OCI-LY3 (cell line): ENCODE data around the gene IL17RB.

Experiments
- H2AFZ ChIP-seq: fragments of 200-600, 300-600 bp; shearing (Covaris generic); 2 replicates; pipeline ENCODE4 v1.6.0; 2014; ENCODE audit warnings: antibody characterized with exemption, low read depth, low read length
- H3K27ac ChIP-seq: fragments of 200-600, 300-600 bp; sonication (generic); 2 replicates; pipeline ENCODE4 v1.5.1; 2014; ENCODE audit warnings: mild to moderate bottlenecking, low read length, moderate library complexity, mixed read lengths
- H3K27me3 ChIP-seq: fragments of 200-600, 300-600 bp; sonication (generic); 2 replicates; pipeline ENCODE4 v1.6.1; 2014; ENCODE audit warnings: low read depth, low read length, mixed read lengths
- H3K36me3 ChIP-seq: fragments of 200-600, 300-600 bp; sonication (generic); replicated peaks from 2 replicates; pipeline ENCODE3; 2014; ENCODE audit warnings: low read depth, low read length, mixed read lengths
- H3K4me1 ChIP-seq: fragments of 300-600, 200-600 bp; sonication (generic); 2 replicates; pipeline ENCODE4 v1.6.1; 2014; ENCODE audit warnings: low read length, mixed read lengths
- H3K4me2 ChIP-seq: fragments of 200-600, 300-600 bp; sonication (generic); 2 replicates; pipeline ENCODE4 v1.6.1; 2014; ENCODE audit warnings: low read length, mixed read lengths
- H3K4me3 ChIP-seq: fragments of 300-600, 200-600 bp; sonication (generic); 2 replicates; pipeline ENCODE4 v1.5.1; 2014; ENCODE audit warnings: antibody characterized with exemption, mild to moderate bottlenecking, low read length, moderate library complexity
- H3K79me2 ChIP-seq: fragments of 300-600, 200-600 bp; shearing (Covaris generic); 2 replicates; pipeline ENCODE4 v1.6.1; 2014; ENCODE audit warnings: mild to moderate bottlenecking, low read length, mixed read lengths
- H3K9ac ChIP-seq: fragments of 300-600, 200-600 bp; shearing (Covaris generic); 2 replicates; pipeline ENCODE4 v1.6.0; 2014; ENCODE audit warnings: mild to moderate bottlenecking, low read length, moderate library complexity
- H3K9me3 ChIP-seq: fragments of 200-600, 300-600 bp; shearing (Covaris generic); 2 replicates; pipeline ENCODE4 v1.6.1; 2014; ENCODE audit warnings: low read length, mixed read lengths; ENCODE audit not compliant: insufficient read depth
- H4K20me1 ChIP-seq: fragments of 200-600, 300-600 bp; sonication (generic); 2 replicates; pipeline ENCODE4 v1.6.1; 2016; ENCODE audit warnings: low read length, mixed read lengths; ENCODE audit not compliant: insufficient read depth
- CTCF ChIP-seq: fragments of 200-600, 300-600 bp; sonication (generic); IDR thresholded peaks from 2 replicates; pipeline ENCODE4 v1.5.1; 2014; ENCODE audit warnings: antibody characterized with exemption, low read length, low read depth
- EZH2phosphoT487 ChIP-seq: fragments of 200-600 bp; shearing (Covaris generic); IDR thresholded peaks from 2 replicates; pipeline ENCODE4 v1.6.1; 2018; ENCODE audit warnings: antibody characterized with exemption, mixed run types, low read depth

The IL17RB gene

GRCh38 chr3:53844262-53845102 is 1.9 kb upstream of the IL17RB start:
- no peak for TF ChIP-seq EZH2phosphoT487
- TF ChIP-seq CTCF, result no peak
- Histone ChIP-seq H3K4me1 (peaks cover 36% of the 10 kb centered on the region), H3K4me2 (peak overlapping the region; percentile 87), H3K9ac (no peak overlapping the region), H3K36me3 (no peaks in the 10 kb centered on the region), H3K27ac (no peak overlapping the region), H4K20me1 (no peaks in the 10 kb centered on the region), H3K4me3 (peak overlapping the region; percentile 88; the same call in 1 of the 2 replicates), H2AFZ (no peak overlapping the region), H3K9me3 (no peaks in the 10 kb centered on the region), H3K79me2 (no peaks in the 10 kb centered on the region), H3K27me3 (no peaks in the 10 kb centered on the region)

GRCh38 chr3:53845103-53845880 is 1.1 kb upstream of the IL17RB start:
- Histone ChIP-seq H3K79me2 (no peaks in the 10 kb centered on the region), H4K20me1 (no peaks in the 10 kb centered on the region), H3K9ac (peak overlapping the region; percentile 86), H3K27ac (no peak overlapping the region), H3K27me3 (no peaks in the 10 kb centered on the region), H2AFZ (peak overlapping the region; percentile 83), H3K36me3 (no peaks in the 10 kb centered on the region), H3K4me1 (peaks cover 36% of the 10 kb centered on the region), H3K9me3 (no peaks in the 10 kb centered on the region), H3K4me3 (peak overlapping the region; percentile 88), H3K4me2 (peak overlapping the region; percentile 87)
- TF ChIP-seq CTCF, result peak; percentile 47
- TF ChIP-seq EZH2phosphoT487, result no peak

GRCh38 chr3:53845881-53846133 is 561 bp upstream of the IL17RB start:
- Histone ChIP-seq H3K36me3 (no peaks in the 10 kb centered on the region), H3K4me1 (peaks cover 36% of the 10 kb centered on the region), H2AFZ (peak overlapping the region; percentile 83)

More at GRCh38 chr3:53845881-53846133, 561 bp upstream of the IL17RB start:
- Histone ChIP-seq H3K4me2 (peak overlapping the region; percentile 87), H3K27me3 (no peaks in the 10 kb centered on the region), H3K9me3 (no peaks in the 10 kb centered on the region), H3K4me3 (peak overlapping the region; percentile 88), H3K27ac (no peak overlapping the region), H4K20me1 (no peaks in the 10 kb centered on the region), H3K79me2 (no peaks in the 10 kb centered on the region), H3K9ac (peak overlapping the region; percentile 86)
- TF ChIP-seq EZH2phosphoT487 (no peak), CTCF (peak; percentile 1; the same call in 1 of the 2 replicates)
